Measurements from ENCODE around the gene EYA2. TPM values are rescaled to one million over a fixed set of nuclear protein-coding genes. Genes with fewer than 3 reads are reported as not detected.

EYA2 gene
- total RNA-seq, 1 experiment from 2014 or later: 0.08 TPM

GRCh38 chr20:47230811-47231256, 336.2 kb downstream of the EYA2 start:
- no peak overlapping the region for H3K4me3 ChIP-seq
- H3K27me3 ChIP-seq (replicated peaks): no peaks in the 10 kb centered on the region
- no peaks in the 10 kb centered on the region for H3K4me1 ChIP-seq (replicated peaks)
- no peak for DNase-seq (ENCODE audit: low read depth in 1 of 2, low spot score in 2 of 2)
- H3K9me3 ChIP-seq (replicated peaks): no peaks in the 10 kb centered on the region
- H3K36me3 ChIP-seq: peaks cover 61% of the 10 kb centered on the region
- no peak overlapping the region for H3K27ac ChIP-seq

- Histone ChIP-seq H3K27me3 (replicated peaks) (no peaks in the 10 kb centered on the region), H3K4me3 (no peak overlapping the region), H3K9me3 (replicated peaks) (no peaks in the 10 kb centered on the region), H3K36me3 (peaks cover 64% of the 10 kb centered on the region), H3K4me1 (replicated peaks) (no peaks in the 10 kb centered on the region), H3K27ac (no peak overlapping the region)
- no peak for DNase-seq (ENCODE audit: low read depth in 1 of 2, low spot score in 2 of 2)
These were observed 336.9 kb downstream of the EYA2 start for GRCh38 chr20:47231382-47232039.

- Histone ChIP-seq H3K9me3 (replicated peaks) (no peaks in the 10 kb centered on the region), H3K27me3 (replicated peaks) (no peaks in the 10 kb centered on the region), H3K36me3 (peaks cover 59% of the 10 kb centered on the region), H3K27ac (no peak overlapping the region), H3K4me1 (replicated peaks) (no peaks in the 10 kb centered on the region), H3K4me3 (no peak overlapping the region)
- no peak for DNase-seq (ENCODE audit: low read depth in 1 of 2, low spot score in 2 of 2)
These were observed 337.9 kb downstream of the EYA2 start for GRCh38 chr20:47232518-47232917.

DNA sequence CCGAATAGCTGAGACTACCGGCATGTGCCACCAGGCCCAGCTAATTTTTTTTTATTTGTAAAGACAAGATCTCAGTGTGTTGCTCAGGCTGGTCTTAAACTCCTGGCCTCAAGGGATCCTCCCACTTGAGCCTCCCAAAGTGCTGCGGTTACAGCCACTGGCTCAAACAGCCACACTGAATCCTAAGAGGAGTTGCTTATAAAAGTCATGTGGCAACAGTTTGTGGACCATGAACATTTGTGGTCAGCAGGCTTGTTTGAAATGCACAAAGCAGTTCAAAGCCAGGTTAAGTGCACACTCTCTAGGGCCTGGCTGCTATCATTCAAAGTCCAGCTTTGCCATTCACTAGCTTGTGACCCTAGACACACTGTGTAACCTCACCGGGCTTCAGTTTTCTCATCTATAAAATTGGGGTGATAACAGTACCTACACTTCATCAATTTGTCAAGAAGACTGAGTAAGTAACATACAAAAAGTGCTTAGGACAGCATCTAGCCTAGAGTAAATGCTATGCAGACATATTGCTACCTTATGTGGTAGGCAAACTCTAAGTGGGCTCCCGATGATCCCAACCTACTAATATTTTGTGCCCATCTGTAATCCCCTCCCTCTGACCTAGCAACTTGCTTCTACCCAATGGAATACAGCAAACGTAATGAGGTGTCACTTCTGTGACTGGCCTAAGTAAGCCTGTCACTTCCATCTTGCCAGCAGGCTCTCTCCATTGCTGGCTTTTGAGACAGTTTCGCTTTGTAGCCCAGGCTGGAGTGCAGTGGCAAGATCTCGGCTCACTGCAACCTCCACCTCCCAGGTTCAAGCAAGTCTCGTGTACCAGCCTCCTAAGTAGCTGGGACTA, 338.9 kb downstream of the EYA2 start:
- no peak for DNase-seq (ENCODE audit: low read depth in 1 of 2, low spot score in 2 of 2)
- Histone ChIP-seq H3K27me3 (replicated peaks) (no peaks in the 10 kb centered on the region), H3K4me3 (no peak overlapping the region), H3K9me3 (replicated peaks) (no peaks in the 10 kb centered on the region), H3K27ac (no peak overlapping the region), H3K4me1 (replicated peaks) (no peaks in the 10 kb centered on the region), H3K36me3 (peaks cover 59% of the 10 kb centered on the region)

DNA sequence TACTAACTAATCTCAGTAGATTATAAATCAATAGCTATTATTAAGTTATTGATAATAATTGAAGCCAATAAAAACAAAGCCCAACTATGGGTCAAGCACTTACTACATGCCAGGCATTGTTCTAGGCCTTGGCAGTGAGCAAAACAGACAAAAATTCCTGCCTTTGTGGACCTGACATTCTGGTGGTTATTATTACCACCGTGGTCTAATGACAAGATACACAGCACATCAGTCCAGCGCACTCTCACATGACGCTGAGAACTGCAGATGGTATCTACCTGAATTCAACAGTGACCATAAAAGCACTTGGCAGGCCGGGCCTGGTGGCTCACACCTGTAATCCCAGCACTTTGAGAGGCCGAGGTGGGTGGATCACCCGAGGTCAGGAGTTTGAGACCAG, 340.5 kb downstream of the EYA2 start:
- no peak for DNase-seq (ENCODE audit: low read depth in 1 of 2, low spot score in 2 of 2)
- Histone ChIP-seq H3K36me3 (peaks cover 56% of the 10 kb centered on the region), H3K27me3 (replicated peaks) (no peaks in the 10 kb centered on the region), H3K9me3 (replicated peaks) (no peaks in the 10 kb centered on the region), H3K27ac (no peak overlapping the region), H3K4me3 (no peak overlapping the region), H3K4me1 (replicated peaks) (no peaks in the 10 kb centered on the region)

GRCh38 chr20:47235853-47236638, 341.4 kb downstream of the EYA2 start:
- peaks cover 4% of the 10 kb centered on the region for H3K4me1 ChIP-seq (replicated peaks)

DNA sequence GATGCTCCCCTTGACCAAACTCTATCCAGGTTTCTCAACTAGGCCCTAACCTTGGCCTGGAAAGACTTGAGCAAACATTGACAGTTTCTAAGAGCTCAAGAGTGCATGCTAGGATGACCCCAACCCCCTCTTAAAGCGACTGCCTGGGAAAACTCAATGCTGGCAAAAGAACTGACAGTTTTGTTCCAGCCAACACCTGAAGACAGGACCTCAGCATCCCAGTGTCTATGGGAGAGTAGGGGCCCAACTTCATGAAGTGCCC, 341.9 kb downstream of the EYA2 start:
- Histone ChIP-seq H3K27me3 (replicated peaks) (no peaks in the 10 kb centered on the region), H3K4me1 (replicated peaks) (peaks cover 9% of the 10 kb centered on the region), H3K4me3 (no peak overlapping the region), H3K36me3 (peaks cover 57% of the 10 kb centered on the region), H3K9me3 (replicated peaks) (no peaks in the 10 kb centered on the region), H3K27ac (no peak overlapping the region)
- DNase-seq (ENCODE audit: low read depth in 1 of 2, low spot score in 2 of 2): no peak

More at GRCh38 chr20:47235853-47236638, 341.4 kb downstream of the EYA2 start:
- peaks cover 57% of the 10 kb centered on the region for H3K36me3 ChIP-seq
- H3K27me3 ChIP-seq (replicated peaks): no peaks in the 10 kb centered on the region
- no peak overlapping the region for H3K27ac ChIP-seq
- no peaks in the 10 kb centered on the region for H3K9me3 ChIP-seq (replicated peaks)
- no peak for DNase-seq (ENCODE audit: low read depth in 1 of 2, low spot score in 2 of 2)
- no peak overlapping the region for H3K4me3 ChIP-seq

GRCh38 chr20:47237715-47238114, 343.1 kb downstream of the EYA2 start:
- no peak for DNase-seq (ENCODE audit: low read depth in 1 of 2, low spot score in 2 of 2)
- no peak overlapping the region for H3K27ac ChIP-seq
- H3K4me3 ChIP-seq: no peak overlapping the region
- H3K27me3 ChIP-seq (replicated peaks): no peaks in the 10 kb centered on the region
- H3K4me1 ChIP-seq (replicated peaks): peaks cover 18% of the 10 kb centered on the region
- H3K9me3 ChIP-seq (replicated peaks): no peaks in the 10 kb centered on the region
- peaks cover 61% of the 10 kb centered on the region for H3K36me3 ChIP-seq

Other genes starting within 250 kb of the EYA2 start
- not detected in 2 replicates for gene SLC13A3, start 243.4 kb upstream of the EYA2 start, total RNA-seq (2014; rRNA removed; shearing (Covaris generic))
- 28.9 and 30.1 TPM in 2 replicates for gene TP53RK, start 205.4 kb upstream of the EYA2 start, total RNA-seq (2014; rRNA removed; shearing (Covaris generic))
- gene SLC2A10, start 185.2 kb upstream of the EYA2 start, total RNA-seq (2014; rRNA removed; shearing (Covaris generic)): 18.5 and 19.2 TPM in 2 replicates

Measured in SJSA1 (cell line).